GM23248 (cell line): Measurements from ENCODE around the gene APOD.

Experiments
- EZH2 ChIP-seq: fragments of 200-600 bp; sonication (generic); IDR thresholded peaks from 2 replicates; pipeline ENCODE4 v1.6.1; 2018; ENCODE audit warnings: antibody characterized with exemption, mild to moderate bottlenecking; ENCODE audit not compliant: insufficient read depth, poor library complexity, severe bottlenecking
- EZH2phosphoT487 ChIP-seq: fragments of 200-600 bp; sonication (generic); IDR thresholded peaks from 2 replicates; pipeline ENCODE4 v1.6.1; 2018; ENCODE audit warnings: antibody characterized with exemption, moderate library complexity, mild to moderate bottlenecking, low read depth; ENCODE audit not compliant: insufficient read depth

- no peak for TF ChIP-seq EZH2
- no peak for TF ChIP-seq EZH2phosphoT487
These were observed 37.6 kb downstream of the APOD start for GRCh38 chr3:195546130-195546560.
